ENCODE data around the gene DTYMK.

The DTYMK gene

DNA sequence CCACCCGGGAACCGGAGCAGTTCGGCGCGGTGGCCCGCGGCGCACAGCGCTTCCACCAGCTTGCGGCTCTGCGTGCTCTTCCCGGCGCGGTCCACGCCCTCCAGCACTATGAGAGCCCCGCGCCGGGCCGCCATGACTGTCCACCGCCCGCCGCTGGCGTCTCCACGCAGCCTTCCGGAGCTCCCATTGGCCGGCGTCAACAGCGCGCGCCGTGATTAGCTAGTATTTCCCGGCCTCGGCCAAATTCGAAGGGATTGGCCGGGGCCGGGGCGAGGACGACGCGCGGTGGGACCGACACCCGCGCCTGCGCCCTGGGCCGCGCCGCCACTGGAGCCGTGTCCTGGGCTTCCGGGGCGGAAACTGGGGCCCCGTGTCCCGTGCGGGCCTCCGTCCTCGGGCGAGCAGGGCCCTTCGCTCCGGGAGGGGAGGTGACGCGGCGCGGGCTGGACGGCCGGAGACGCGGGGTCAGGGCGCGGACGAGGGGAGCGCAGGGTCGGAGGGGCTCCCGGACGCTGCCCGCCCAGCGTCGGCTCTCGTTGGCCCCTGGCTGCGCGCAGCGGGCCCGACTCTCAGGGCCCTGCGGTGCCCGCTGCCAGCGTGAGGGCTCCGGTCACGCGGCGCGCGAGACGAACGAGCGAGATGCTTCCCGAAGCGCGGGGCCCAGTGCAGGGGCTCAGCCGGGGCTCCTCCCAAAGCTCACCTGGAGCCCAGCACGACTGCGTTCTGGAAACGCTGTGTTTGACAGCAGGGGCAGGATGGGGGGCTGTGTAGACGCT, at the start of gene DTYMK:
TSS of gene DTYMK (minus strand) at position 166 of the 776 bp plus-strand sequence. CDS start at position 134, 32 bp downstream.
- DNase-seq, result peak; percentile 97

- DNase-seq, result no peak
These were observed 49.5 kb upstream of the DTYMK start for GRCh38 chr2:241736111-241736510.

DNA sequence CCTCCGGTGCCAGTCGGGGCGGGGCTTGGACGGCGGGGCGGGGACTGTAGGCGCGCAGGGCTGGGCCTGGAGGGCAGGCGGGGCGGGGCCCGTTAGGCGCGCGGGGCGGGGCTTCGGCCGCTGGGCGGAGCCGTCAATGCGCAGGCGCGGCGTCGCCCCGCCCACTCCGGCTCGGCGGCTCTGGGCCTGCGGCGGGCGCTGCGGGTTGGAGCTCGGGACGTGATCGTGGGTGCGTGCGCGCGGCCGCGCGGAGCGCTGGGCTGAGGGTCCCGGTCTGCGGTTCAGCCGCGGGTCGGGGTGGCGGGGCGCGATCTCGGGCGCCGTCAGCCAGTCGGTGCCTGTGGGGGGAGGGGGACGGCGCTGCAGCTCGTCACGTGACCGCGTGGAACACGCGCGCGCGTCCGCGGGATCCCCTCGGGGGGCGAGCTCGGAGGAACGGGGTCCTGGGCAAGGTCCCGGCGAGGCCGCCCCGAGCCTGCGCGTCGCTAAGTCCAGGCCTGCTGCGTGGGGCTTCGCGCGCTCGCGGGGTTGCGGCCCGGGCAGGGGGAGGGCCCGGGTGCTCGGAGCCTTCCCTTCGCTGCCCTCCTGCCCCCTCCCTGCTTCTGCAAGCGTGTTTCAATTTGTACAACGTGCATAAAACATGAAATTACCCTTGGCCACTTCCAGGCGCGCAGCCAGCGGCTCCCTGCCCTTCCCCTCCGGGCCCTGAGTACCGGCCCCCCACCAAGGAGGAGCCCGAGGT, 48.0 kb upstream of the DTYMK start, which contains the start of gene D2HGDH:
TSS of gene D2HGDH (plus strand) at position 164 of the 742 bp plus-strand sequence. CDS start 595 bp downstream, outside the sequence.
- peak; percentile 52 for DNase-seq

- no peak for DNase-seq
These were observed 47.5 kb upstream of the DTYMK start for GRCh38 chr2:241734208-241734466.

DNA sequence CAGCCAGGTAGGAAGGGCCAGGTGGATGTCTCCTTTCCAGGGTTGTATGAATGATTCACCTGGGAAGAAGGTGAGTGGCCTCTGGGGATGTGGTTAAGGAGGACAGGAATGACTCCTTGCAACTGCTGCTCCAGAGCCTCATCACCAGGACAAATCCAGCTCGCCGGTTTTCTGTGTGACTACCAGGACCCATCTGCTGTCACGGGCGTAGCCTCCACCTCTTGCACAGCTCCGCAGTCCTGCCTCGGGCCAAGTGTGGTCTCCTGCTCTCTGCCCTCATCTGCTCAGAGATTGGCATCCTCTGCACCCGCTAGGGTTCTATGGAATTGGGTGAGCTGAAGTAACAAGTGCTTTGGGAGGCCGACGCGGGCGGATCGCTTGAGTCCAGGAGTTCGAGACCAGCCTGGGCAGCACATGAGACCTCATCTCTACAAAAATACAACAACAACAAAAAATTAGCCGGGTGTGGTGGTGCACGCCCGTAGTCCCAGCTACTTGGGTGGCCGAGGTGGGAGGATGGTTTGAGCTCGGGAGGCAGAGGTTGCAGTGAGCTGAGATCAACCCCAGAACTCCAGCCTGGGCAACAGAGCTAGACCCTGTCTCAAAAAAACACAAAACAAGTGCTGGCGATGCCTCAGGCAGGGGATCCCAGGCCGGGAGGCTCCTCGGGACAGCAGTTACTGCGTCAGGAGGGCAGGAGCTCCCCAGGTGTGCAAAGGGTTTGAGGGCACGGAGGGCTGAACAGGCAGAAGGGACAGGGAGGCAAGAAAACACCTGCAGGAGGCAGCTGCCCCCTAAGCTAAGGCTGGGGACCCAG, 47.0 kb upstream of the DTYMK start:
- DNase-seq, result no peak

DNA sequence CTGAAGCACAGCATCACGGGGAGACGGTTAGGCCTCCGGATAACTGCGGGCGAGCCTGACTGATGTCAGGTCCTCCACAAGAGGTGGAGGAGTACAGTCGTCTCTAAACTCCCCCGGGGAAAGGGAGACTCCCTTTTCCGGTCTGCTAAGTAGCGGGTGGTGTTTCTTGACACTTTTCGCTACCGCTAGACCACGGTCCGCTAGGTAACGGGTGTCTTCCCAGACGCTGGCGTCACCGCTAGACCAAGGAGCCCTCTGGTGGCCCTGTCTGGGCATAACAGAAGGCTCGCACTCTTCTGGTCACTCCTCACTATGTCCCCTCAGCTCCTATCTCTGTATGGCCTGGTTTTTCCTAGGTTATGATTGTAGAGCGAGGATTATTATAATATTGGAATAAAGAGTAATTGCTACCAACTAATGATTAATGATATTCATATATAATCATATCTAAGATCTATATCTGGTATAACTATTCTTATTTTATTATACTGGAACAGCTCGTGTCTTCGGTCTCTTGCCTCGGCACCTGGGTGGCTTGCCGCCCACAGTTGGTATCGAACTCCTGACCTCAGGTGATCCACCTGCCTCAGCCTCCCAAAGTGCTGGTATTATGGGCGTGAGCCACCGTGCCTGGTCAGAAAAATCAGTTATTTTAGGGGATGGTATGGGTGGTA, 46.0 kb upstream of the DTYMK start:
- DNase-seq, result peak; percentile 84

GRCh38 chr2:241730671-241731293, 44.2 kb upstream of the DTYMK start:
- no peak for DNase-seq

DNA sequence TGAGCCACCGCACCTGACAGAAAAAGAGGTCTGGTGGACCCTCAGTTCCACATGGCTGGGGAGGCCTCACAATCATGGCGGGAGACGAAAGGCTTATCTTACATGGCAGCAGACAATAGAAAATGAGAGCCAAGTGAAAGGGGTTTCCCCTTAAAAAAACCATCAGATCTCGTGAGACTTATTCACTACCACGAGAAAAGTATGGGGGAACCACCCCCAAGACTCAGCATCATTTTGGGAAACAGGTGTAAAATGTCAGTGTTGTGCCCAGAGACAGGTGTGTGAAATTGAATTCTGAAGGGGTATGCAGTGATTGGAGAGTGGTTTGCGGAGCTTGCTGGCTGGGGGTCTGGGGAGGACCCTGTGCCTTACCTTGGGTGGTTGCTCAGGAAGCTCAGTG, 43.3 kb upstream of the DTYMK start:
- DNase-seq, result no peak

DNA sequence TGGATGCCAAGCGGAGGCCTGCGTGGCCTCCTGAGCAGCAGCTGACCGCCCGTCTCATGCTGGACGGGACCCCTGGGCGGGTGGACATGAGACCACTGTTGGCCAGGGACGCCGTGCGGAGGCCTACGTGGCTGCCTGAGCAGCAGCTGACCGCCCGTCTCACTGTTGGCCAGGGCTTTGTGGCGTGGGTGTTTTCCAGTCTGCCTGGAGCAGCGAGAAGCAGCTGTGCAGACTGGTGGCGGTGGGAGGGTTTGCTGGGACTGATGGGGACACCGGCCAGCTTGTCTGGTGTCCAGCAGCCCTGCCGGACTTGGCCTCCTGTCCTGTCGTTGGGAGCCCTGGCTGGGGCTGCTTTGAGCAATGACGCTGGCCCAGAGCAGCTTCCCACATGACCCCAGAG, 42.0 kb upstream of the DTYMK start:
- DNase-seq, result no peak

DNA sequence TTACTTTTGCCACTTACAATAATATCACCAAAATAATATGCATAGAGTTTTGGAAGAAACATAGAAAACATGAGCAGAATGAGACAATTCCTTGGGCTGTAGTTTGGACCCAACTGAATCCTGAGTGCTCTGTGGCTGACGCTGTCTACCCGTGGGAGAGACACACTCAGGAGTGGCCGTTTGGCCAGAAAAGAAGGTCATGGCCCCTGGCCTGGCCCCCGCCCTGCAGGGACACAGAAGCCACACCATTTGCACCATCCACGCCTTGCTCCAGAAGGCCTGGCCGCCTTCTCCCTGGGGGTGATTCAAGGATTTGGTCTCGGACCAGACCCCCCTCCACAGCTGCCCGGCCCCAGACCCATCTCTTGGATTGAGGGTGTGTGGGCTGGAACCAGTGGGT, 41.4 kb upstream of the DTYMK start:
- DNase-seq, result no peak

DNA sequence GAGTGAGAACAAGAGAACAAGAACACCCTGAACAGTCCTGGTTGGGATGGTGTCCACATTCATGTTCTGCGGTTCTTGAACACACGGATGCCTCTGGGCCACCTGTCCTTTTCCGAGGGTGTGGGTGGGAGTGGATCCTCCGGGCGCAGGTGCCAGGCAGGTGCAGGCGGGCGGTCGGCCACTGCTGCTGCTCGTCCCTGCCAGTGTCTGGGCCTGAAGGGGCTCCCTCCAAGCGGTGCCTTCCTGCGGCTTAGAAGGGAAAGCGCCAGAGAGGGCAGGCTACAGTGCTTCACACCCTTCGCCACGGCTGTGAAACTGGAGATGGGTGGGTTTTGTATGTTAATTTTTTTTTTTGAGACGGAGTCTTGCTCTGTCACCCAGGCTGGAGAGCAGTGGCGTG, 39.8 kb upstream of the DTYMK start:
- DNase-seq, result no peak

DNA sequence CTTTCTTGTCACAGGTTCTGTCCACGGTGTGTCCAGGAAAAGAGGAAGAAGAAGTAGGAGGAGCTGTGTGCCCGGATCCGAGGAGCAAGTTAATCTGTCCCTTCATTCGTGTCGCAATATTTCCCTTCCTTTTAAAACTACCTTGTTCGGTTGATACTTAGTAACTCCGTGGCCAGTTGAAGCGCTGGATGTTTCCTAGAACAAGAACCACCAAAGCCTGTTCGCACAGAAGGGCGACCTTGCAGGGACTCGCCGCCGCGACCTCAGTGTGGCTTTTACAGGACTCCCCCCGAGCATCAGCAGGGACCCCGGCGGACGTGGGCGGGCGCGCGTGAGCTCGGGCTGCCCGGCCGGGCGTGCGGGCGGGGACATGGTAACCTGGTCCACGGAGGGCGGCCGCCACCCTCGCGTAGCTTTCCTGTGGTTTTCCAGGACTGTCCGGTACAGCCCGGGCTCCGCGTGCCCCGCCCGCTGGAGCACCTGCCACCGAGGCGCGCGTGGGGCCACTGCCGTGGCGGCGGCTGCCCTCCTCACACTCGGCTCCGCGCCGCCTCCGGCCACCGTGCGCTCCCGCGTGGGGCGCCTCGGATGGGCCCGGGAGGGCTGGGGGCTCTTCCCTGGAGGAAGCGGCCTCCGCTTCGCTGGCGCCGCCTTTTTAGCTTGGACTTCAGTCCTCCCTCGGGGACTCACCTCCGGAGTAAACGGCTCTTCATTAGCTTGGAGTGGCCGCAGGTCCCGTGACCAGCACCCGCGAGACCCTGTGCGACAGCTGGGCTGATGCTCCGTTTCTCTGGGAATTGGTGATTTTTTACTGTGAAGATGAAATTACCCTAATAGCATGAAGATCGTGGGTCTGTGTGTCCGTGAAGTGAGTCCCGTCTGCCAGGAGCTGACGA, 38.6 kb upstream of the DTYMK start:
- DNase-seq, result no peak

- no peak for DNase-seq
These were observed 37.8 kb upstream of the DTYMK start for GRCh38 chr2:241724259-241724974.

DNA sequence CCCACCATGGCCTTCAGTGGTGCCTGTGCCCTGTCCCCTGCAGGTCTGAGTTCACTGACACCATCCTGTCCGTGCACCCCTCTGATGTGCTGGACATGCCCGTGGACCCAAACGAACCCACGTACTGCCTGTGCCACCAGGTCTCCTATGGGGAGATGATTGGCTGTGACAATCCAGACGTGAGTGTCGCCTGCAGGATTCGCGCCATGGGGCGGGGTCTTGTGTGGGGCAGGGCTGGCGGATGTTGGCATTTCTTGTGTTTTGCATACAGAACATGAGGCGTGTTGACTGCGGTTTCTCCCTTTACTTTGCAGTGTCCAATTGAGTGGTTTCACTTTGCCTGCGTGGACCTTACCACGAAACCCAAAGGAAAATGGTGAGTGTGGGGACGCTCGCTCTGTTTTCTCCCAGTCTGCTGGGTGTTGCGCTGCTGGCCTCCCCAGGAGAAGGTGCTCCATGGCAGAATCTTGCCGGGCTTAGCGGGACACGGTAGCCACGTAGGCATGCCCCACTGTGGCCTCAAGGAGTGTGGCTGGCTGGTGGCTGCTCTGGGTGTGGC, 36.4 kb upstream of the DTYMK start:
- no peak for DNase-seq

DNA sequence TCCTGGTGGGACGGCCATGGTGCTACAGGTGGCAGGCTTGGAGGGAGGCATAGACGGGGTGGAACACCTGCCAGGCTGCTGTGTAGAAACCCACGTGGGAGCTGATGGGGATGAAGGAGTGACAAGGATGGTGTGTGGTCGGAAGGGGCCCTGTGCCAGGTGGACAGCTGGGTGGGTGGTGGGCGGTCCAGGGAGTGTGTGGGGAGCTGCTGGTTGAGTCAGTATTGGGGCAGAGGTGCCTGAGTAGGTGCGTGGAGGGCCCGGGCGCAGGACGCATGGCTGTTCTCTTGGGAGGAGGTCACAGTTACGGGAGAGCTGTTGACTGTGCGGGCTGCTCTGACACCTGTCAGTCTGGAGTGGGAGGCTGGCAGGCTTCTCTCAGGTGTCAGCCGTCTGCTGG, 35.2 kb upstream of the DTYMK start:
- DNase-seq, result no peak

- no peak for DNase-seq
These were observed 33.9 kb upstream of the DTYMK start for GRCh38 chr2:241720560-241720959.

DNA sequence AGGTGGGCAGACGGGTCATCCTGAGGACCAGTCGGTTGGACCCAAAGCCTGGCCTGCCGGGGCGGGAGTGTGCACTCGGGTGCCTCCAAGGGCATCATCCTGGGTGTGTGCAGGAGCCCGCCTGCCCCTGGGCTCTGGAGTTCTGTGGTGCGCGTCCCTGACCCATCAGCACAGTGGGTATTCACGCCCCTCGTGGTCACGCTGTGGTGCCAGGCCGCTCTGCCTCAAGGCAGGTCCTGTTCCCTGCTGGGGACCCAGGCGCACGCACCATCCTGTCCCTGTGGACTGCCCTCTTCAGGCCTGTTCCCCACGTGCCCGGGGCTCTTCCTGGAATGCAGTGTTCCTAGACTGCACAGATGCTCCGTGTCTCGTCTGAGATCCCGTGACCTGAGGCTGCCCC, 33.5 kb upstream of the DTYMK start:
- no peak for DNase-seq

DNA sequence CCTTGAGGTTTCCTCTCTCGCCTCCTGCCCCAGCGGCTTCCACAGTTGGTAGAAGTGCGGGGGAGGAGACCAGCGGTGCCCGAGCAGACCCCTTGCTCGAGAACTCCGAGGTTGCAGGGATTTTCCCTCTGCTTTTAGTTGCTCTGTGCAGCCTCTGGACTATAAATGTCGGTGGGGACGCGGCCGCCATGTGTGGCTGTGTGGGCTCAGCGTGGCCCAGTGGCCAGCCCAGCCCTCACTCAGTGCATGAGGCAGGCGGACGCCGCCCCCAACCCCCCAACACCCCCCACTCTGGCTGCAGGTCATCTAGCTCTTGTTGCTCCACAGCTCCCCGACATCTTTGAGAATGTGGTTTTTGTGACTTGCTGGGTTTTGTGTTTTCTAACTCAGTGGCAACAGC, 32.5 kb upstream of the DTYMK start:
- no peak for DNase-seq

DNA sequence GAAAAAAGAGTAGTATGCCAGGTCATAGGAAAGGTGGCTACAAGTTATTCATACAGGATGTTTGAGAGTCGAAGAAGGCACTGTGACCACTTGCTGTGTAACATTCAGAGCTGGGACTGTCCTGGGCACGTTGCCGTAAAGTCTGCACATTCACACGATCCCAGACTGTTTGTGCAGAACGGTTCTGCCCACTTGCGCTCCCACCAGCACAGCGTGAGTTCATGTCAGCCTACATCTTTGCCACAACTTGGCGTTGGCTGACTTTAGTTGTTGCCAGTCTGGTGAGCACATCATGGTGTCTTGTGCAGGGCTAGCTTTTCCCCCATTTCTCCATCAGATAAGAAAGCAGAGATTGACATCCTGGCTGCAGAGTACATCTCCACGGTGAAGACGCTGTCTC, 22.3 kb upstream of the DTYMK start:
- DNase-seq, result no peak

GRCh38 chr2:241706537-241706936, 19.9 kb upstream of the DTYMK start:
- no peak for DNase-seq
